ENCODE measurements around the gene TMEM39A. TPM values are rescaled to one million over a fixed set of nuclear protein-coding genes. Genes with fewer than 3 reads are reported as not detected.

TMEM39A gene
- total and polyA plus RNA-seq, 2 donors (not counting 1 experiment from before 2014, with no cell fraction given) = 8.5 to 39.9 TPM

DNA sequence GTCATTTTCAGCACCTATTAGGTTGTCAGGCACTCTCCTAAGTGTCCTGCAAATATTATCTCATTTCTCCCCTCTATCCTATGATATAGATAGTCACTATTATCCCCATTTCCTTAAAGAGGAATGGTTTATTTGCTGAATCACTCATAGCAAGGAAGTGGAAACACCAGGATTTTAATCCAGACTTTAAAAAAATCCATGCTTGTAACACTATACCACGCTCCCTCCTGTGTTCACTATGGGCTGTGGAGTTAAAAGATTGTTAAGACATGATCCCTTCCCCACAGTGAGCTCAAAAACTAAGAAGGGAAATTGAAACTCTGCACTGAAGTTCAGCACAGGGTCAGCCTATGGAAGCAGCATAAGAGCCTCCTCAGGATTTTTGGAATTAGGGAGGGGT is 60.2 kb downstream of the TMEM39A start:
- Histone ChIP-seq H3K27me3 (replicated peaks in 1 of 4; ENCODE audit: control extremely low read depth in 1 of 4, control insufficient read depth in 3 of 4, insufficient read depth in 4 of 4, low read length in 3 of 4) (no peaks in the 10 kb centered on the region), H3K4me3 (ENCODE audit: control extremely low read depth in 1 of 5, extremely low read depth in 1 of 5, insufficient read depth in 1 of 5, low read depth in 2 of 5, low read length in 4 of 5) (no peak overlapping the region), H3K4me2 (replicated peaks; ENCODE audit: low read depth, low read length, poor library complexity, severe bottlenecking) (no peak overlapping the region), H4K20me1 (ENCODE audit: control insufficient read depth, insufficient read depth, low read length, poor library complexity, severe bottlenecking) (no peaks in the 10 kb centered on the region), H3K9ac (ENCODE audit: low read length) (no peak overlapping the region), H3K36me3 (replicated peaks in 1 of 2; ENCODE audit: control extremely low read depth in 1 of 2, control insufficient read depth in 1 of 2, extremely low read depth in 1 of 2, insufficient read depth in 2 of 2, low read length in 1 of 2) (no peaks in the 10 kb centered on the region), H3K9me3 (ENCODE audit: control extremely low read depth in 1 of 3, control insufficient read depth in 2 of 3, insufficient read depth in 1 of 3, low read length in 2 of 3) (no peaks in the 10 kb centered on the region), H3K27ac (ENCODE audit: low read length in 2 of 2) (no peak overlapping the region), H3K4me1 (ENCODE audit: control insufficient read depth in 2 of 2, insufficient read depth in 2 of 2, low read length in 2 of 2) (peaks cover 0 to 14% of the 10 kb centered on the region in 2 donors), H2AFZ (ENCODE audit: insufficient read depth, low read depth, low read length, poor library complexity, severe bottlenecking) (no peak overlapping the region), H3K79me2 (ENCODE audit: control insufficient read depth, insufficient read depth, low read length) (no peaks in the 10 kb centered on the region)
- no peak for DNase-seq
- Mint-ChIP-seq H3K9me3 (ENCODE audit: insufficient read depth) (no peaks in the 10 kb centered on the region), H3K27ac (no peak overlapping the region), H3K4me3 (no peak overlapping the region), H3K4me1 (peaks cover 10% of the 10 kb centered on the region), H3K27me3 (no peaks in the 10 kb centered on the region)
- CTCF ChIA-PET = no interaction called here
- intact Hi-C loops (cut with micrococcal nuclease) = no loop called here
- no CpG with 5 or more reads among the region's 1 CpG for WGBS (ENCODE audit: insufficient coverage)
- no peak for ATAC-seq (ENCODE audit: low read depth)
- TF ChIP-seq, protein P1, sequence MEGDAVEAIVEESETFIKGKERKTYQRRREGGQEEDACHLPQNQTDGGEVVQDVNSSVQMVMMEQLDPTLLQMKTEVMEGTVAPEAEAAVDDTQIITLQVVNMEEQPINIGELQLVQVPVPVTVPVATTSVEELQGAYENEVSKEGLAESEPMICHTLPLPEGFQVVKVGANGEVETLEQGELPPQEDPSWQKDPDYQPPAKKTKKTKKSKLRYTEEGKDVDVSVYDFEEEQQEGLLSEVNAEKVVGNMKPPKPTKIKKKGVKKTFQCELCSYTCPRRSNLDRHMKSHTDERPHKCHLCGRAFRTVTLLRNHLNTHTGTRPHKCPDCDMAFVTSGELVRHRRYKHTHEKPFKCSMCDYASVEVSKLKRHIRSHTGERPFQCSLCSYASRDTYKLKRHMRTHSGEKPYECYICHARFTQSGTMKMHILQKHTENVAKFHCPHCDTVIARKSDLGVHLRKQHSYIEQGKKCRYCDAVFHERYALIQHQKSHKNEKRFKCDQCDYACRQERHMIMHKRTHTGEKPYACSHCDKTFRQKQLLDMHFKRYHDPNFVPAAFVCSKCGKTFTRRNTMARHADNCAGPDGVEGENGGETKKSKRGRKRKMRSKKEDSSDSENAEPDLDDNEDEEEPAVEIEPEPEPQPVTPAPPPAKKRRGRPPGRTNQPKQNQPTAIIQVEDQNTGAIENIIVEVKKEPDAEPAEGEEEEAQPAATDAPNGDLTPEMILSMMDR (IDR thresholded peaks at IDR 0.05) = no peak
- no peak for TF ChIP-seq EZH2 (IDR thresholded peaks at IDR 0.05; ENCODE audit: borderline replicate concordance, insufficient read depth, low read depth, low read length, poor library complexity, severe bottlenecking)
- POLR2A ChIA-PET = no interaction called here

DNA sequence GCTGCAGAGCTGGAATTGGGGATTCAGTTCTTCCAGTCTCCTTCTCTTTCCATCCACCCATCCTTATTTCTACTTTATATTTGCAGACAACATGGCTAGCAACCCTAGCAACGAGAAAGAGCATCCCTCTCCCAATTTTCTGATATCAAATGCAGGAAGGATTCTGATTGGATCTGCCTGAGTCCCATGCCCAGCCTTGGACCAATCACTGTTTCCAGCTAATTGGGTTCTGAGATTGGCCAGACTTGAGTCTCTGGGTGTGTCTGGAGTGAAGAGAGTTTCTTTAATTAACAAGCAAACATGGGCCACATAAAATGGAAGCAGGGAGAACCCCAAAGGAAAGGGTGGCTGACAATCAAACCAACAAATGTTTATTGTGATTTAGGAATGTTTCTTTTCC is 60.6 kb downstream of the TMEM39A start:
- H3K4me3 Mint-ChIP-seq = no peak overlapping the region
- H3K4me1 Mint-ChIP-seq = peaks cover 9% of the 10 kb centered on the region
- 83% methylated on average over 1 of the region's 1 CpG for WGBS (ENCODE audit: insufficient coverage)
- H3K79me2 ChIP-seq (ENCODE audit: control insufficient read depth, insufficient read depth, low read length) = no peaks in the 10 kb centered on the region
- H3K4me1 ChIP-seq (ENCODE audit: control insufficient read depth in 2 of 2, insufficient read depth in 2 of 2, low read length in 2 of 2) = peaks cover 0 to 11% of the 10 kb centered on the region in 2 donors
- H3K27me3 ChIP-seq (replicated peaks in 1 of 4; ENCODE audit: control extremely low read depth in 1 of 4, control insufficient read depth in 3 of 4, insufficient read depth in 4 of 4, low read length in 3 of 4) = no peaks in the 10 kb centered on the region
- no peaks in the 10 kb centered on the region for H3K36me3 ChIP-seq (replicated peaks in 1 of 2; ENCODE audit: control extremely low read depth in 1 of 2, control insufficient read depth in 1 of 2, extremely low read depth in 1 of 2, insufficient read depth in 2 of 2, low read length in 1 of 2)
- DNase-seq (no peak), ATAC-seq (ENCODE audit: low read depth) (no peak)
- H2AFZ ChIP-seq (ENCODE audit: insufficient read depth, low read depth, low read length, poor library complexity, severe bottlenecking) = no peak overlapping the region
- H3K27ac Mint-ChIP-seq = no peak overlapping the region
- no peaks in the 10 kb centered on the region for H3K27me3 Mint-ChIP-seq
- no peaks in the 10 kb centered on the region for H4K20me1 ChIP-seq (ENCODE audit: control insufficient read depth, insufficient read depth, low read length, poor library complexity, severe bottlenecking)
- H3K4me3 ChIP-seq (ENCODE audit: control extremely low read depth in 1 of 5, extremely low read depth in 1 of 5, insufficient read depth in 1 of 5, low read depth in 2 of 5, low read length in 4 of 5) = no peak overlapping the region
- intact Hi-C loops (cut with micrococcal nuclease) = no loop called here
- no peak overlapping the region for H3K4me2 ChIP-seq (replicated peaks; ENCODE audit: low read depth, low read length, poor library complexity, severe bottlenecking)
- H3K9me3 ChIP-seq (ENCODE audit: control extremely low read depth in 1 of 3, control insufficient read depth in 2 of 3, insufficient read depth in 1 of 3, low read length in 2 of 3) = no peaks in the 10 kb centered on the region
- H3K27ac ChIP-seq (ENCODE audit: low read length in 2 of 2) = no peak overlapping the region
- CTCF ChIA-PET = no interaction called here
- no peak overlapping the region for H3K9ac ChIP-seq (ENCODE audit: low read length)
- no peaks in the 10 kb centered on the region for H3K9me3 Mint-ChIP-seq (ENCODE audit: insufficient read depth)
- POLR2A ChIA-PET = no interaction called here
- TF ChIP-seq, protein P1 (IDR thresholded peaks at IDR 0.05) = no peak
- no peak for TF ChIP-seq EZH2 (IDR thresholded peaks at IDR 0.05; ENCODE audit: borderline replicate concordance, insufficient read depth, low read depth, low read length, poor library complexity, severe bottlenecking)
